ENCODE measurements around the gene ANKS1B. TPM values are rescaled to one million over a fixed set of nuclear protein-coding genes. Genes with fewer than 3 reads are reported as not detected.

The ANKS1B gene
- total and polyA plus RNA-seq, 2 of the 4 experiments (the other 2 are of a cell fraction): 0.17 to 0.18 TPM

DNA sequence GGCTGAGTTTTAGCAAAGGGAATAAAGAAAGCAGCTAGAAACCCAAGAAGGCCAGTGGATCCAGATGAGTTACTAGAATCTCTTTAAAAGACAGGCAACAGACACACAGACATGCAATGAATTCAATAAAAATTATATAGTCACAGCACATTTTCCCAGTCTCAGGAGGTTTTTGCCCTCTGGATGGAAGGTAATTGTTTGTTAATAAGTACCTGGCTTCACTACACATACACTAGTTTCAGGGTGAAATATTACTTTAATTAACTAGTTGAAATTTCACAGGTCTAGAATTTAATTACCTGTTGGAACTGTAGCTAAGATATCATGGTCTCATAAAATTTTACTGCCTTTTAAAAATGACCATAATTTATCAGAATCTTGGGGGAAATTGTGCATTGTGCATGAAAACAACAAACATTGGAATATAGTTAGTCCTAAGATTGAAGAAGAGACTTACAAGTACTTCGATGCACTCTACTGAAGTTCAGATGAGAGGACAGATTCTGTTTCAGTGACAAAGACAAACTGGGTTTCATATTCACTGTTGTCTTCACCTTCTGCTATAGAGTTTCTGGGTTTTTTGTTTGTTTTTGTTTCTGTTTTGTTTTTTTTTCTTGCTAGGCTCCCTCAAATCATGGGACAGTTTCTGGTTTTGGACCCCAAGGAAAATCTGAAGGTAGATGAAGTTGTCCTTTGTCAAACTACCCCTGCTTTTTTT, 614.2 kb downstream of the ANKS1B start:
- Histone ChIP-seq H2BK15ac (ENCODE audit: low read depth, low read length) (no peak overlapping the region), H2AK5ac (ENCODE audit: low read depth, low read length) (no peak overlapping the region), H3K4me2 (ENCODE audit: low read depth, low read length) (no peak overlapping the region), H4K91ac (ENCODE audit: insufficient read depth, low read depth, low read length) (no peak overlapping the region), H2BK5ac (ENCODE audit: low read depth, low read length, poor library complexity, severe bottlenecking) (no peak overlapping the region), H3K9ac (ENCODE audit: low read depth, low read length) (no peak overlapping the region), H3K4me3 (ENCODE audit: insufficient read depth, low read depth, low read length) (no peak overlapping the region), H2AFZ (replicated peaks; ENCODE audit: low read length, poor library complexity) (no peak overlapping the region), H4K8ac (ENCODE audit: low read depth in 2 of 2, low read length in 2 of 2) (no peak overlapping the region), H3K9me3 (ENCODE audit: control insufficient read depth, insufficient read depth, low read length) (peaks cover 6% of the 10 kb centered on the region), H3K4me1 (ENCODE audit: control insufficient read depth, insufficient read depth, low read length) (no peaks in the 10 kb centered on the region), H4K20me1 (ENCODE audit: insufficient read depth, low read length) (no peaks in the 10 kb centered on the region), H3K9me1 (ENCODE audit: insufficient read depth, low read length) (no peaks in the 10 kb centered on the region), H2BK120ac (ENCODE audit: low read depth, low read length) (no peak overlapping the region), H3K79me1 (ENCODE audit: low read depth in 1 of 2, low read length in 2 of 2) (no peaks in the 10 kb centered on the region), H3K23ac (ENCODE audit: low read depth, low read length) (no peak overlapping the region), H3K56ac (ENCODE audit: extremely low read depth, insufficient read depth, low read length) (no peak overlapping the region), H2AK9ac (replicated peaks; ENCODE audit: low read depth, low read length, poor library complexity) (no peak overlapping the region), H3K18ac (ENCODE audit: low read depth, low read length) (no peak overlapping the region), H3K4ac (ENCODE audit: low read depth, low read length) (no peak overlapping the region), H4K5ac (ENCODE audit: low read depth, low read length) (no peak overlapping the region), H2BK20ac (ENCODE audit: low read depth, low read length) (no peak overlapping the region), H3K36me3 (ENCODE audit: control insufficient read depth, insufficient read depth, low read length) (no peaks in the 10 kb centered on the region), H3K27ac (ENCODE audit: insufficient read depth, low read length) (no peak overlapping the region), H3K27me3 (ENCODE audit: control insufficient read depth, insufficient read depth, low read length) (no peaks in the 10 kb centered on the region), H3K14ac (replicated peaks; ENCODE audit: low read depth, low read length) (no peak overlapping the region)
- WGBS, 2 experiments (ENCODE audit: extremely low coverage in 2 of 2, insufficient read length in 1 of 2): no CpG with 5 or more reads among the region's 1 CpG
- no TSS peak for BruUV-seq (replicated peaks)
- CTCF ChIA-PET: no interaction called here
- intact Hi-C loops (cut with micrococcal nuclease): no loop called here
- TF ChIP-seq POLR2A (IDR thresholded peaks at IDR 0.05; ENCODE audit: low read depth, low read length) (no peak), RFX5 (IDR thresholded peaks at IDR 0.05; ENCODE audit: low read depth, low read length) (no peak)
- POLR2A ChIA-PET (ENCODE audit: unreplicated experiment): interaction anchor here (0.6 kb wide), 1 partner anchor 48 kb away, joined by 3 read pairs; no protein-coding TSS in a partner anchor
- DNase-seq (no peak), ATAC-seq (ENCODE audit: low read depth) (no peak)
- dilution Hi-C loops (cut with HindIII; ENCODE audit: low sequenced_read_pairs, unreplicated experiment): no loop called here
- in situ Hi-C loops (cut with MboI; ENCODE audit: low sequenced_read_pairs): no loop called here

All from IMR-90 (cell line).